WTC11 (cell line): ENCODE results near the gene PTPN4. TPM values are rescaled to one million over a fixed set of nuclear protein-coding genes. Genes with fewer than 3 reads are reported as not detected.

Source experiments
- ATAC-seq: fragments of 200-7000 bp; cut with Tn5 transposase; 2 replicates; pipeline ENCODE4 v1.10.0; 2021; ENCODE audit warnings: mild to moderate bottlenecking, moderate library complexity
- CTCF ChIA-PET: fragments of 300-600 bp; sonication (Branson Sonifier 250); formaldehyde crosslinking; loops from one replicate; lab custom pipeline; 2021; ENCODE audit warnings: antibody characterized with exemption; lab: Charles Lee
- POLR2A ChIA-PET: fragments of 350-600 bp; sonication (Branson Sonifier 250); formaldehyde crosslinking; loops from one replicate; lab custom pipeline; 2021; ENCODE audit warnings: antibody characterized with exemption; lab: Charles Lee
- DNase-seq: peaks from one replicate; pipeline ENCODE4 v3.0.0; 2021; ENCODE audit warnings: low spot score
- H3K27ac Mint-ChIP-seq: 2 replicates; pipeline ENCODE4 v1.8.0; 2021; ENCODE audit warnings: mixed read lengths
- H3K27me3 Mint-ChIP-seq: 2 replicates; pipeline ENCODE4 v1.8.0; 2021; ENCODE audit warnings: low read depth, mild to moderate bottlenecking, moderate library complexity, mixed read lengths
- H3K36me3 Mint-ChIP-seq: 2 replicates; pipeline ENCODE4 v1.8.0; 2021; ENCODE audit warnings: mixed read lengths
- H3K4me1 Mint-ChIP-seq: 2 replicates; pipeline ENCODE4 v1.8.0; 2022; ENCODE audit warnings: mixed read lengths
- H3K4me3 Mint-ChIP-seq: 2 replicates; pipeline ENCODE4 v1.8.0; 2021; ENCODE audit warnings: mild to moderate bottlenecking, moderate library complexity, mixed read lengths
- H3K9me3 Mint-ChIP-seq: 2 replicates; pipeline ENCODE4 v1.8.0; 2021; ENCODE audit warnings: mixed read lengths
- ATF2 ChIP-seq: sonication (generic); formaldehyde crosslinking; IDR thresholded peaks from 2 replicates; pipeline ENCODE4 v1.8.1; 2022; ENCODE audit warnings: low read depth, missing genetic modification reagents, borderline replicate concordance
- CTCF ChIP-seq: fragments of 200-600 bp; IDR thresholded peaks from 2 replicates; pipeline ENCODE4 v1.8.0; 2022; ENCODE audit warnings: antibody characterized with exemption
- ELF4 ChIP-seq: sonication (generic); formaldehyde crosslinking; IDR thresholded peaks from 2 replicates; pipeline ENCODE4 v1.8.1; 2022; ENCODE audit warnings: low read depth, mild to moderate bottlenecking, moderate library complexity, missing genetic modification reagents
- ESRRA ChIP-seq: sonication (generic); formaldehyde crosslinking; IDR thresholded peaks from 2 replicates; pipeline ENCODE4 v1.8.1; 2022; ENCODE audit warnings: mild to moderate bottlenecking, missing genetic modification reagents, borderline replicate concordance
- FOXP1 ChIP-seq: sonication (generic); formaldehyde crosslinking; IDR thresholded peaks from 2 replicates; pipeline ENCODE4 v1.8.0; 2022; ENCODE audit warnings: missing genetic modification reagents, mild to moderate bottlenecking, moderate library complexity, borderline replicate concordance
- GTF2I ChIP-seq: fragments of 250-450 bp; sonication (Bioruptor Pico); conservative IDR thresholded peaks from 2 replicates; pipeline ENCODE4 v1.4.0; 2021; ENCODE audit warnings: mild to moderate bottlenecking
- HMGXB4 ChIP-seq: sonication (generic); formaldehyde crosslinking; IDR thresholded peaks from 2 replicates; pipeline ENCODE4 v1.8.1; 2023; ENCODE audit warnings: mild to moderate bottlenecking, moderate library complexity, missing genetic modification reagents
- IRF1 ChIP-seq: sonication (generic); formaldehyde crosslinking; IDR thresholded peaks from 2 replicates; pipeline ENCODE4 v1.8.0; 2023; ENCODE audit warnings: missing genetic modification reagents
- JUN ChIP-seq: sonication (generic); formaldehyde crosslinking; IDR thresholded peaks from 2 replicates; pipeline ENCODE4 v1.8.0; 2023; ENCODE audit warnings: mild to moderate bottlenecking, missing genetic modification reagents
- NR1H2 ChIP-seq: sonication (generic); formaldehyde crosslinking; IDR thresholded peaks from 2 replicates; pipeline ENCODE4 v1.9.0; 2021; ENCODE audit warnings: mild to moderate bottlenecking, moderate library complexity, missing genetic modification reagents
- SMAD3 ChIP-seq: sonication (generic); formaldehyde crosslinking; IDR thresholded peaks from 2 replicates; pipeline ENCODE4 v1.8.0; 2022; ENCODE audit warnings: missing genetic modification reagents, mild to moderate bottlenecking, borderline replicate concordance
- SOX15 ChIP-seq: fragments of 250-450 bp; sonication (Bioruptor Pico); IDR thresholded peaks from 2 replicates; pipeline ENCODE4 v1.9.0; 2021; ENCODE audit warnings: mild to moderate bottlenecking
- TEAD1 ChIP-seq: sonication (generic); formaldehyde crosslinking; IDR thresholded peaks from 2 replicates; pipeline ENCODE4 v1.8.0; 2022; ENCODE audit warnings: mild to moderate bottlenecking, missing genetic modification reagents
- ZMAT4 ChIP-seq: fragments of 250-450 bp; sonication (Bioruptor Pico); IDR thresholded peaks from 2 replicates; pipeline ENCODE4 v1.9.0; 2021; ENCODE audit warnings: mild to moderate bottlenecking
- ZNF121 ChIP-seq: sonication (generic); formaldehyde crosslinking; IDR thresholded peaks from 2 replicates; pipeline ENCODE4 v1.8.0; 2023; ENCODE audit warnings: missing genetic modification reagents
- ZNF317 ChIP-seq: sonication (generic); formaldehyde crosslinking; IDR thresholded peaks from 2 replicates; pipeline ENCODE4 v1.8.1; 2023; ENCODE audit warnings: low read depth, mild to moderate bottlenecking, moderate library complexity, missing genetic modification reagents, borderline replicate concordance
- ZNF416 ChIP-seq: fragments of 250-450 bp; sonication (Bioruptor Pico); IDR thresholded peaks from 2 replicates; pipeline ENCODE4 v1.9.0; 2021; ENCODE audit warnings: mild to moderate bottlenecking, inconsistent platforms
- total RNA-seq: library from RNA; stranded (reverse); gene quantifications from 3 replicates; pipeline ENCODE4 v1.2.3, GENCODE V29; 2021

PTPN4 gene
- total RNA-seq, 1 experiment from 2014 or later = 85.8 TPM

GRCh38 chr2:119932809-119933208 is 173.1 kb downstream of the PTPN4 start (continued):
- TF ChIP-seq ATF2 (CRISPR knock-in tag) = no peak
- no peak for TF ChIP-seq SMAD3 (CRISPR knock-in tag)
- TF ChIP-seq, all 79 proteins: peak for 0

- CTCF ChIA-PET = no interaction called here
These were observed 174.6 kb downstream of the PTPN4 start for GRCh38 chr2:119934319-119934718.

GRCh38 chr2:119937680-119938079 is 178.0 kb downstream of the PTPN4 start:
- POLR2A ChIA-PET = no interaction called here
- Mint-ChIP-seq H3K27ac (no peak overlapping the region), H3K4me1 (no peaks in the 10 kb centered on the region), H3K27me3 (no peaks in the 10 kb centered on the region), H3K4me3 (no peak overlapping the region), H3K9me3 (no peaks in the 10 kb centered on the region), H3K36me3 (peaks cover 33% of the 10 kb centered on the region)
- DNase-seq = no peak
- no peak for TF ChIP-seq GTF2I (CRISPR knock-in tag)
- peak; percentile 37; the same call in 1 of the 2 replicates for TF ChIP-seq ZNF121
- TF ChIP-seq ATF2 (CRISPR knock-in tag) = no peak
- no peak for TF ChIP-seq NR1H2 (CRISPR knock-in tag)
- no peak for ATAC-seq
- CTCF ChIA-PET = no interaction called here

More at GRCh38 chr2:119934319-119934718, 174.6 kb downstream of the PTPN4 start:
- Mint-ChIP-seq H3K4me1 (no peaks in the 10 kb centered on the region), H3K9me3 (no peaks in the 10 kb centered on the region), H3K27me3 (no peaks in the 10 kb centered on the region), H3K27ac (no peak overlapping the region), H3K4me3 (no peak overlapping the region), H3K36me3 (peaks cover 34% of the 10 kb centered on the region)
- no peak for DNase-seq
- no peak for TF ChIP-seq JUN (CRISPR knock-in tag)
- TF ChIP-seq ZNF317 = no peak
- TF ChIP-seq HMGXB4 (CRISPR knock-in tag) = no peak
- TF ChIP-seq CTCF = no peak
- TF ChIP-seq ZMAT4 = no peak
- TF ChIP-seq FOXP1 (CRISPR knock-in tag) = no peak
- no peak for TF ChIP-seq TEAD1 (CRISPR knock-in tag)
- TF ChIP-seq ZNF416 = no peak
- no peak for TF ChIP-seq ZNF121
- TF ChIP-seq ELF4 (CRISPR knock-in tag) = no peak
- TF ChIP-seq SOX15 (CRISPR knock-in tag) = no peak
- TF ChIP-seq ESRRA = no peak
- TF ChIP-seq IRF1 (CRISPR knock-in tag) = no peak
- TF ChIP-seq GTF2I (CRISPR knock-in tag) = no peak
- POLR2A ChIA-PET = no interaction called here
- ATAC-seq = no peak
